HG02885 (cell line): ENCODE measurements around the gene DHH.

Experiments
- ATAC-seq: cut with Tn5 transposase; IDR thresholded peaks from one replicate; pipeline ENCODE4 v1.9.1; 2021; ENCODE audit warnings: mild to moderate bottlenecking; ENCODE audit not compliant: unreplicated experiment, poor library complexity

Gene DHH

DNA sequence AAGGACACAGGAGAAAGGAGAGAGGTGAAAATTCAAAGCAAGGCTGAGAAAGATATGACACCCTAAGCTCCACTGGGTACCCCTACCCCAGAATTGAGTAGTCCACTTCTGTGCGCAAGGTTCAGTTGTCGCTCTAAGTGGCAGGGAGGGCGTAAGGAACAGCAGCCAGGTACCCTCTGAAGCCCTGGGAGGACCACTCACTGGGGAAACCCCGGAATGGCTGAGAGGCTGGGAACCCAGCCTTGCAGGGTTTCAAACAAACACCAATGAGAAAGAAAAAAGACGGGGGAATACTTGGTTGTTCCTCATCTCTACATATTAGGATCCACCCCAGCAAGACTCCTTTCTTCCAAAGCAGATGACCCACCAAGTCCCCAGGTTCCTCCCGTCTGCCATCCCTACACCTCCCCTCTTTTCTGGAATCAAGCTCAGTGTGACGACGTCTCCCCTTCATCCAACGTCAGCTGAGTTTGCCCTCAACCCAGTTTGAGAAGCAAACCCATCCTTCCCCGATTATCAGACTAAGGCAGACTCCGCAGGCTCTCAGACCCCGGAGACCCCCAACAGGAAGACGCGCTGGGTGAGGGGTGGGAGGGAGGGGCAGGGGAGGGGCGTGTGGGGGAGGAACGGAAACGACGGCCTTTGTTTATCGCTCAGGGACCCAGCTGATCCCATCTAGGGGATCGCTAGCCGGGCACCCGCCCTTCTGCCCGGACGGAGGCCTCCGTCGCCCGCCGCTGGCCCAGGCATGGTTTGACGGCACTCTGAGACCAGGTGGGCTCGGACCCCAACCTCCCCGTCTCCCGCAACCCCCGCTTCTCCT is 15.3 kb upstream of the DHH start:
- ATAC-seq, result no peak

- ATAC-seq, result no peak
These were observed 14.4 kb upstream of the DHH start for GRCh38 chr12:49108958-49109404.

DNA sequence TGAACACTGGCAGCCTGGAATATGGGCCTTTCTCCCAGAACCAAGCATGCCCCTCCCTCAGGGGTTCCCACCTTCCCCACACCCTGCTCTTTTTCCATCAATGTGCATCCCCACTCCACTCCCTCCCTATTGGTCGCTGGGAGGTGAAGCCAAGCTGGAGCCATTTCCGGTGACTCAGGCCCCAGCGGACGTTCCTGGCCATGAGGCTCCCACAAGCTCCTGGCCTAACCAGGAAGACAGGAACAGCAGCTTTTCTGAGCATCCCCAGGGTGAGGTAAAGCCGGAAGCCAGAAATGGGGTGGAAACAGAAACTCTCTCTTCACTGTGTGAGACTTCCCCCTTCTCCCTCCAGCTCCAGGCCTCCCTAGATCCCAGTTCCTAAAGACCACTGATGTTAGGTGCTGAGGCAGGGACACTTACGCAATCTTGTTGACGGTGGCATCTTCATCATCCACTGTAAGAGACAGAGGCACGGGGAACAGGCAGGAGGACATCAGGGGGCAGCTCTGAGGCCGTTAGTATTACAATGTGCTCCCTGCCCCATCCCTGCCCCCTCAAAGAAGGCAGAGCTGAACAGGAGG is 11.0 kb upstream of the DHH start:
- ATAC-seq, result no peak

DNA sequence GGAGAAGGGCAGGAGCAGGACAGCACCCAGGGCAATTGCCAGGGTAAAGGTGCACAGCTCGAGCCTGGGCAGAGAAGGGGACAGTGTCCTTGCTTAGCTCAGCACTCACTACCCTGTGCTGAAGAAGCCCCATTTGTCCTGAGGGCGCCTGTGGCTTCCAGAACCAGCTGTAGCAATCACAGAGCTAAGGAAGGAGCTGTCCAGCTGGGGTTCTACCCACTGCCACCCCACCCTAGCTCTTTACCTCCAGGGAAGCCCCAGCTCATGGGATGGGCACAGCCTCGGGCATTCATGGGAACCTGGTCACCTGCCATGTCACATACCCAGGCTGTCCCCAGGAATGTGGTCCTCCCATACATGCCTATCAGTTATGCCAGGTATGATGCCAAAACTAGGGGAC is 10.2 kb upstream of the DHH start:
- ATAC-seq, result no peak

- no peak for ATAC-seq
These were observed 5.8 kb upstream of the DHH start for GRCh38 chr12:49100380-49100779.

GRCh38 chr12:49098703-49099102 is 4.1 kb upstream of the DHH start:
- no peak for ATAC-seq

GRCh38 chr12:49098035-49098451 is 3.4 kb upstream of the DHH start:
- ATAC-seq, result no peak

GRCh38 chr12:49097381-49097780 is 2.8 kb upstream of the DHH start:
- no peak for ATAC-seq

DNA sequence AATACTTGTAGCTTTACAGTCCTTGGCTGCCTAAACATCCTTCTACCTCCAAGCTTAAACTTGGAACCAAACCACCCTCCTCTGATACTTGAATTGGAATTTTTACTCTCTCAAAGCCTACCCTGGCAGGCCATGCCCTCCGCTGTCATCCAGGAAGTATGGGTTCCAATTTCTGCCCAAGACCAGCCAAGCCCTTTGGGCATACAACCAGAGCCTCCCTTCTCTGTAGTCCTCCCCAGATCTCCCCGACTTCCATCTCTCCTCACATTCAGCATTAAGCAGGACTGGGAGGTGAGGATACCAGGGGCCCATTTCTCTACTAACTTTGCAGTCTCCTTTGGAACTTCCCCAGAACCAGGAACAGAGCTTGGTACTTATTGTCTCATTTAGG is 369 bp upstream of the DHH start:
- no peak for ATAC-seq

DNA sequence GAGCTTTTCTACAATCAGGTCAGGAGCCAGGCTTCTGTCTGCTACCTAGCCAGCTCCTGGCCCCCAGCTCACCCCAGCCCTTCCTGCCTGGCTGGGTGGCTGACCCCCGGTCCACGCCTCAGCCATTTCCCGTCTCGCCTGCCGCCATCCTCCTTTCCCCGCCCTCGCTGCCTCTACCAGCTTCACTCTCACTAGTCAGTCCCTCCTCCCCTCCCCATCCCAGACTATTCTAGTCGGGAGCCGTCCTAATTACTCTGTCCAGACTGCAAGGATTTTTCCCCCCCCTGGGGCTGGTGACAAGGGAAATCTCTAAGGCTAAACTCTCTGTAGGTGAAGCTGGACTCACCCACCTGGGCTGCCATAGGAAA is 825 bp downstream of the DHH start:
- ATAC-seq, result no peak

GRCh38 chr12:49092816-49093406 is 1.7 kb downstream of the DHH start:
- no peak for ATAC-seq

- no peak for ATAC-seq
These were observed 2.4 kb downstream of the DHH start for GRCh38 chr12:49092086-49092815.

DNA sequence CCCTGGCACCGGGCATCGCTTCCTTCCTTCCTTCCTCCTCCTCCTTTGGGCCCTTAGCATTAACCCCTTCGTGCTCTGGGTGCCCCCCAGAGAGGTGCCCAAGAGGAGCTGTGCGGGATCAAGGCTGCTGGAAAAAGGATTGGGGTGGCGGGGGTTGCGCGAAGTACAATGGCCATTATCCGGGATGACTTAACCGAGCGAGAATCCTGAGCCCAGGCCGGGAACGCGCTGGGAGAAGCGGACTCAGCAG is 2.8 kb downstream of the DHH start:
- no peak for ATAC-seq

DNA sequence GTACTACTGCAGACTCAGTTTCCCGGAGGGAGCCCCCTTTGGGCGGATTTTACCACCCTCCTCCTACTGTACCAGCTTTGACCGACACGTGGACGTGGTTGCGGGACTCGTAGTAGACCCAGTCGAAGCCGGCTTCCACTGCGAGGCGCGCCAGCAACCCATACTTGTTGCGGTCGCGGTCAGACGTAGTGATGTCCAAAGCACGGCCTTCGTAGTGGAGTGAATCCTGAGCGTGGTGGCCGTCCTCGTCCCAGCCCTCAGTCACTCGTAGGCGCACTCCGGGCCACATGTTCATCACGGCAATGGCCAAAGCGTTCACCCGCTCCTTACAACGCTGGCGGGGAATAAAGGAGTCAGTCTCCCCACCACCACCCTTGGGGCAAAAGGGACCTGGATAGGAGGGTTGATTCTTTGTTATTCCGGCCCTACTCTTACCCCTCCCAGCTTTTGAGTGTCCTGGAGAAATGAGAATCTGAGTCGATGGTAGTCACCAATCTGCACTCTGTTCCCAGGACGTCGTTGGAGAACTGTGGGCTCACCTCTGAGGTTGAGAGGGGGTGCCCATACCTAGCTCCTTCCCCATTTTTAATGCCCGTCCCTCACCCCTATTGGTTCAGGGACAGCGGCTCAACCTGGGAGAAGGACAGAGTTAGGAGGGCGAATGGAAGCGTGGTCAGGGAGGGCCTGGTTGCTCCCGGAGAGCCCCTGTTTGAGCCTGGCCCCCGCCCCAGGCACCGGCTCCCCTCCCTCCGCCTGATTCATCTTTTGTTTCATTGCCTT is 3.4 kb downstream of the DHH start:
- ATAC-seq, result no peak

- no peak for ATAC-seq
These were observed 4.5 kb downstream of the DHH start for GRCh38 chr12:49089821-49090773.

DNA sequence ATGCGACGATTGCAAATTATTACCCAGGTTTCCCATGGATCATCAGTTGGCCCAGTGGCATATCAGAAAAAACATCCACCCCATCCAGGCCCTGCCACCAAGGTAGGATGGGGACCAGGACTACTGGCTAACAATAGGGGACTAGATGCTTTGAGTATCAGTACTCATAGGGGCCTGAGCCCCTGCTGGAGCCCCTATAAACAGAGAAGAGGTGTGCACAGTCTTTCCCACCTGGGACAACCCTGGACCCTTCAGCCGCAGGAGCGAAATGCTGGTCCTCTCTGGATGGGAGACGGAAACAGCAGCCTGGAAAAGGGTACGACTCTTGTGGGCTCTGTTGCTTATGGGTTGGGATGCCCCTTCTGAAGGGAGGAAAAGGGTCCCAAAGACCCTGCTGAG is 5.7 kb downstream of the DHH start:
- no peak for ATAC-seq

- ATAC-seq, result peak; percentile 89
These were observed 6.3 kb downstream of the DHH start for GRCh38 chr12:49088150-49088931.

DNA sequence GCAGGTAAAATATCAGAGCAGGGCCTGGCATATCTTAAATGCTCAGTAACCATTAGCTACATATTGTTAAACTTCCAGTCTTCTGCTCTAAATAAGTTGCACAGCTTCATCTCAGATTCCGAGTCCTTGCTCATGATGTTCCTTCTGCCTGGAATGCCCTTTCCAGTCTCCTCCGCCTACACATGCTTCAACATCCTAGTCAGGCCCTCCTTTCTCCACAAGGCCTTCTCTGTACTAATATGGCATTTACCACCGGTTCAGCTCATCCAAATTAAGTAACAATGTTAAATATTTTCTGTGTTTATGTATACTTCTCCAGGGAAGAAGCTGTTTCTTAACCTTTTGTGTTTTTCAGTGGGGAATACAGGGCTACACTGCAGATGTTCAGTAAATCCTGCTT is 8.5 kb downstream of the DHH start:
- no peak for ATAC-seq

DNA sequence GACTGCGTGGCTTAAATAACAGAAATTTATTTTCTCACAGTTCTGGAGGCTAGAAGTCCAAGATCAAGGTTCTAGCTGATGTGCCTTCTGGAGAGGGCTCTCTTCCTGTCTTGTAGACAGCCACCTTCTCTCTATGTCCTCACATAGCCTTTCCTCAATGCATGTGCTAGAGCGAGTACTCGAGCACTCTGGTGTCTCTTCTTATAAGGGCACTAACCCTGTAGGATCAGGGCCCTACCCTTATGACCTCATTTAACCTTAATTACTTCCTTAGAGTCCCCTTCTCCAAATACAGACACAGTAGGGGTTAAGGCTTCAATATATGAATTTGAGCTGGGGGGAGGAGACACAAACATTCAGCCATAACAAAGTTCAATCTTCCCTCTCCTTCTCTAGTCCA is 10.2 kb downstream of the DHH start:
- no peak for ATAC-seq
